GM12892 (cell line): Measurements from ENCODE around the gene RIC8B.

Experiments used
- DNase-seq: peaks from one replicate; pipeline ENCODE4 v3.0.0; 2011; ENCODE audit not compliant: insufficient read length
- FAIRE-seq: peaks from 2 replicates; lab custom pipeline; 2011; peaks lifted over from hg19 to GRCh38; lab: Jason Lieb, UNC
- POLR2A ChIP-seq: IDR thresholded peaks from 2 replicates; pipeline ENCODE4 v1.6.1; 2011; ENCODE audit warnings: low read depth, low read length, control low read depth
- POLR2AphosphoS5 ChIP-seq: IDR thresholded peaks from 2 replicates; pipeline ENCODE4 v1.6.1; 2011; ENCODE audit warnings: low read depth, low read length, control low read depth
- TAF1 ChIP-seq: IDR thresholded peaks from 2 replicates; pipeline ENCODE4 v1.6.1; 2011; ENCODE audit warnings: low read depth, mild to moderate bottlenecking, control low read depth, low read length, borderline replicate concordance

Gene RIC8B

DNA sequence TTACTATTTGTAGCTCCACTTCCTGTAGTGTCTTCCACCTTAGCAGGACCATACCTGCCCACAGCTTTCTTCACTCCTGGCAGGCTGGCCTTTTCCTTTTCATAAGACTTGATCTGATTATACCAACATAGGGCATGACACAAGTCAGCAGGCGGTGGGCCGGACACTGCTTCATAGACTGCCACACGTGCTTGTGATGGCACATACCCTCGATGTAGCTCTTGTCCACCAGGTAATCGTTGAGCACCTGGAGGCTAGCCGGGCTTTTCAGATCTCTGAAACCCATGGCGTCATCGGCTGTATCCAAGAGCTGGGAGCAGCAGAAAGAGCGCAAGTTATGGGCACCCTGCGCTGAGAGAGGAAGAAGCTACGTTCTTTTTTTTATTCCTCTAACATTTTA lies 127.6 kb downstream of the RIC8B start:
- FAIRE-seq (no peak), DNase-seq (no peak)
- TF ChIP-seq TAF1: no peak

DNA sequence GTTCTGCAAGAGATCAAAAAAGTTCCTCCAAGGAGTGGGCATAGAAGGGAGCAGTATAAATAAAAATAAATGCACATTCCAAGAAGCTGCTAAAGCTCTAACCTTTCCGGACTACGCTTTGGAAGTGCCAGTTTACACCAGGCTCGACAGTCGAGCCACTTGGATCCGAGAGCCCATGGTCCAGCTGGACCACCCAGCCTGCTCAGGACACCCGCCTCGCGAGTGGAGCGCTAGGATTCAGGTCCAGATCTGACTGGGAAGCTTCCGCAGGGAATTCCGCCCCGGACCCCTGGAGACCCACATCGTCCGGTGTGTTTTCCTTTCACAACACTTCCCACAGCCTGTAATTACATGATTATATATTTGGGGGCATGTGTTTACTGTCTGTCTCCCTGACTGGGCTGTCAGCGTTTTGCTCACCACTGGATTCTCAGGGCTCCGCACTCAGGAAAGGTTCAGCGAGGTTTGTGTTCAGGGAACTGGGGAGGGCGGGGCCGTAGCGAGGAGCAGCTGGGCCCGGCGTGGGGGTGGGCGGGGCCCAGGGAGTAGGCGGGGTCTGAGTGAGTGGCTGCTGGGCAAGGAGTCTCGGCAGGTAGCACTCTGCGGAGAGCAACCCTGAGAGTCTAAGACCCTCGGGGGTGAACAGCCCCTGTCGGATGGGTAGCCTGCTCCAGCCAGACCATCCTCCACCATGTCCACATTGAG lies 128.9 kb downstream of the RIC8B start:
- TF ChIP-seq POLR2AphosphoS5: no peak
- no peak for TF ChIP-seq POLR2A
- no peak for TF ChIP-seq TAF1
- DNase-seq: peak; percentile 60
- peak; percentile 48 for FAIRE-seq

DNA sequence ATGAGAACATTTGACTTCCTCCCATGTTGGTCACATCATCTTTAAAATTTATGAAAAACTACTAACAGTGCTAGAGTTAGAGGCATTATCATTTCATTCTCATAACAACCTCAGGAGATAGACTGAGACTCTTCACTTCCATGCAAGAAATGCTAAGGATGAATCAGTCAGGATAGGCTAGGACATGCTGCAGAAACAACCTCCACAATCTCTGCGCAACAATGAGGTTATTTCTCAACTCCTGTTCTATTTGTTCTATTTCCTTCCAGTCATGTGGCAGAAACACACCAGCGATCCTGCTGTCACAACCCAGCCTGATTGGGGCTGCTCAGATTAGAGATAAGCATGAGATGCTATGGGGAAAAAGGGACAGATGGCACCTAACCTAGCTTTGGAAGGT lies 132.2 kb downstream of the RIC8B start:
- no peak for DNase-seq
- TF ChIP-seq TAF1: no peak
- no peak for FAIRE-seq

DNA sequence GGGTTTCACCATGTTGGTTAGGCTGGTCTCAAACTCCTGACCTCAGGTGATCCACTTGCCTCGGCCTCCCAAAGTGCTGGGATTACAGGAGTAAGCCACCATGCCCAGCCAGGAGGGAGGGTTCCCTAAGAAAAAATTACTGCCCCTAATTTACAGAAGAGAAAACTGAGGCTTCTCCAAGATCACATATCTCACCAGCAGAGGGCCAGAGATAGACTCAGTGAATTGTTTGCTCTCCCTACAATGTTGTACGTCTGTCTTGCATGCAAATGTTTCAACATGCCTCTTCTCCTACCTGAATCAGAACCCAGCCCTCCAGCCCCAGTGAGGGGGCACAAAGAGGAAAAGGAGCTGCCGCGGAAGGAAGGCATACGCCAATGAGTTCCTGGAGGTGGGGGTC lies 132.9 kb downstream of the RIC8B start:
- FAIRE-seq (no peak), DNase-seq (no peak)
- TF ChIP-seq POLR2AphosphoS5 (no peak), TAF1 (no peak), POLR2A (no peak)

DNA sequence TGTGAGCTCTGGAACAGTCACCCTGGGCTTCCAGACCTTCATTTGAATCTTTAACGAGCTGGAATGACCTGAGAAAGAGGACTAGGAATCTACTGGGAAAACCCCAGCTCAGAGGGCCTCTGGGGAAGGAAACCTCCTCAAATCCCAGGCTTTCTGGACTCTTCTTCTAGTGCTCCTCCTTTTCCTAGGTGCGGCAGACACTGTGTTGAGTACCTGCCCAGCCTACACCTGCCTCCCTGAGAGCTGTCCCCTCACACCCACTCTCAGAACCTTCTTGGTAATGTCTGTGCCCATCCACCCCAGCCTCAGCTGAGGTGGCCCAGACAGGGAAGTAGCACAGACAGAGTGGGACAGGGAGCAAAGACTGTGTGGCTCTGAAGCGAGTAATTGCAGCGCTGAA lies 133.4 kb downstream of the RIC8B start:
- DNase-seq (no peak), FAIRE-seq (no peak)
- no peak for TF ChIP-seq POLR2AphosphoS5
- TF ChIP-seq POLR2A: no peak
- no peak for TF ChIP-seq TAF1

DNA sequence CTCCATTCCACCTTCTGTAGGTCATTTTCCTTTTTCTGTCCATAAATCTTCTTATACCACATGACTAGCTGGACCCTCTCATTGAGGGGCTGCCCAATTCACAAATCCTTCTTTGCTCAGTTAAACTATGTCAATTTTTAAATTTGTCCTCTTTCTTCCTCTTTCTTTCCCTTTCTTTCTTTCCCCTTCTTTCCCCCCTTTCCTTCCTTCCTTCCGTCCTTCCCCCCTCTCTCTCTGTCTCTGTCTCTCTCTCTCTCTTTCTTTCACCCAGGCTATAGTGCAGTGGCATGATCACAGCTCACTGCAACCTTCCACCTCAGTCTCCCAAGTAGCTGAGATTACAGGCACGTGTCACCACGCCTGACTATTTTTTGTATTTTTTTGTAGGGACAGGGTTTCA lies 134.1 kb downstream of the RIC8B start:
- DNase-seq: no peak
- no peak for TF ChIP-seq POLR2AphosphoS5
- no peak for TF ChIP-seq TAF1
- no peak for TF ChIP-seq POLR2A
- no peak for FAIRE-seq

DNA sequence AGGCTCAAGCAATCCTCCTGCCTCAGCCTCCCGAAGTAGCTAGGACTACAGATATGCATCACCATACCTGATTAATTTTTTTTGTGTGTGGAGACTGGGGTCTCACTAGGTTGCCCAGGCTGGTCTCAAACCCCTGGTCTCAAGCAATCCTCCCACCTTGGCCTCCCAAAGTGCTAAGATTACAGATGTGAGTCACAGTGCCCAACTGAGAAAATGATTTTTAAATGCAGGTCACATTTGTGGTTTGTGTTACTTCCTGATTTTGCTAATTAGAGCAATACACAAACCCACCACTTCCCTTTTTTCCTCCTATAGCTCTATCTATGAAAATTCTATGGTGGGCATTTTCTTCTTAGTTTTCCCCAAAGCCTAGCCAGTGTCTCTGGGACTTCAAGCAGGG lies 135.7 kb downstream of the RIC8B start:
- TF ChIP-seq TAF1 (no peak), POLR2A (no peak), POLR2AphosphoS5 (no peak)
- FAIRE-seq (peak; percentile 79), DNase-seq (no peak)

DNA sequence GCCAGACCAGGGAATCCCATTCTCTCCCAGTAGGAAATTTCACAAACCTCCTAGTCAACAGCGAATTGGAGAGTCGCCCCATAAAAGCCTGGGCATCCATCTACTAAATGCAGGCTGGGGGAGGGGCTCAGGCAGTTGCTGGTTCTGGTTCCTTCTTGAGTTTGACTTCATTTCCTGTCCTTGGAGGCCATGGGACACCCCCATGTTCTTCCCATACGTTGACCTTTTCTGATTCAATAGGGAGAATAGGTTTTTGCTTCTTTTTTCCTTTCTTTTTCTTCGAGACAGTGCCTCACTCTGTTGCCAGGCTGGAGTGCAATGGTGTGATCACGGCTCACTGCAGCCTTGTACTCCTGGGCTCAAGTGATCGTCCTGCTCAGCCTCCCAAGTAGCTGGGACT lies 137.1 kb downstream of the RIC8B start:
- DNase-seq: no peak
- no peak for FAIRE-seq
- TF ChIP-seq TAF1 (no peak), POLR2AphosphoS5 (no peak), POLR2A (no peak)

DNA sequence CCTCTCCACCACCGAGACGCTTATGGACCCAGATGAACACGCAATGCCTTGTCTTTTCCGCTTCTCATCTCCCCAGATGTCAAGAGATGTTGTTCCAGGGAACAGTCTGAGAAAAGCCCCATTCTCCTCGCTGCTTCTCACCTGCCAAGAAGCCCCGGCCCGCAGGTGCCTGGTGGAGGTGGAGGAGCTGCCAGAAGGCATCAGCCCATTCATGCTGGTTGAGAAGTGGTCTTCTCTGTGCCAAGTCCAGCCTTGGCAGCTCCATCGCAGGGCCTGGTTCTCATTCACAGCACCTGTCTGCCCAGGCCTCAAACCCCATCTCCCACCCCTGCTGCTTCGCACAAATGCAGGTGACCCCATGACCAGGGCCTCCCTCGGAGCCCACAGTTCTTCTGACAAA lies 139.0 kb downstream of the RIC8B start:
- no peak for TF ChIP-seq POLR2AphosphoS5
- TF ChIP-seq POLR2A: no peak
- TF ChIP-seq TAF1: no peak
- no peak for FAIRE-seq
- DNase-seq: no peak

DNA sequence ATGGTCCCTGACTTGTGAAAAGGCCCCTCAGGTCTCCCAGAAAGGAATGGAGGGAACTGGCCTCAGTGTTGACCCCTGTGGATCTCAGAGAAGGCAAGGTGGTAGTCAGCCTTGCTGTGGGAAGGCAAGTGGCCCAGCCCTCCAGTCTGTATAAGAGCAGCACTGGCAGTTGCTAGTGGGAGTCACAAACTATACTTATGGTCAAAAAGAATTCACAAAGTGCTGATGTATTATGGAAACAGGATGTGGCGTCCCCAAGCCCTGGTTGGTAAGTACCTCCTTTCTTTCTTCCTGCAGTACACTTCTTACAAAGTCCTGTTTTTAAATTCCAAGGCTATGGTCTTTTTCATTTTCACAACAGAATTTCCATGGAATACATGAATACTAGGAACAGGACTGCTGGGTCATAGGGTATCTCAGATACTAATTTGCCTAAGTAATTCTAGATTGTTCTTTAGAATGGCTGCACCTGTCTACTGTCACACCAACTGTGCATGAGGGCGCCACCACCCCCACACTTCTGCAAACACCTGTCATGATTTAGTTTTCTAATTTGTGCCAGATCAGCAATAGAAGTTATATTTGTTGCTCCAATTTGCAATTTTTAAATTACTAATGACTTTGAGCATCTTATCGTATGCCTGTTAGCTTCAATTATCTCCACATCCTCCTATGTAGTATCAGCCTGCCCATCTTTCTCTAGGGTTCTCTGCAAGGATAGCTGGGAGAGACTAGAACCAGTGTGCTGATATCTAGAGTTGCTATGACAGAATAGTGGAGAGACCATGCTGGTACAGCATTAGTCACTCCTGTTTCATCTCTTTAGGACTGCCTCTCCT lies 140.5 kb downstream of the RIC8B start:
- TF ChIP-seq POLR2A (no peak), POLR2AphosphoS5 (no peak), TAF1 (no peak)
- peak; percentile 60 for FAIRE-seq
- no peak for DNase-seq

DNA sequence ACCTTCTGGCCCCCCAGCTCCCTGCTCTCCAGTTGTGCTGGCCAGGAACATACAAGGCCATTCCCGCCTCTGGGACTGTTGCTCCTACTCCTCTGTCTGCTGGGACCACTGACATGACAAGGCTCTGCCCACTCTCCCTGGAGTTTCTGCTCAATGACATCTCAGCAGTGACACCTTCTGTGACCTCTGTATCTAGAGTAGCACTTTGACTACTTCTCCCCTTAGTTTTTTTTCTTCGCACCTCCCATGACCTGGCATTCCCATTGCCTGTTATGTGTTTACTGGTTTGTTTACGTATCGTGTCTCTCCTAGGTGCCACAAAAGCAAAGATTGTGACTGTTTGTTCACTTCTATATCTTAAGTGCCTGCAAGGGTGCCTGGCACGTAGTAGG lies 141.1 kb downstream of the RIC8B start:
- DNase-seq (no peak), FAIRE-seq (peak; percentile 27)
- TF ChIP-seq POLR2AphosphoS5 (no peak), POLR2A (no peak), TAF1 (no peak)

DNA sequence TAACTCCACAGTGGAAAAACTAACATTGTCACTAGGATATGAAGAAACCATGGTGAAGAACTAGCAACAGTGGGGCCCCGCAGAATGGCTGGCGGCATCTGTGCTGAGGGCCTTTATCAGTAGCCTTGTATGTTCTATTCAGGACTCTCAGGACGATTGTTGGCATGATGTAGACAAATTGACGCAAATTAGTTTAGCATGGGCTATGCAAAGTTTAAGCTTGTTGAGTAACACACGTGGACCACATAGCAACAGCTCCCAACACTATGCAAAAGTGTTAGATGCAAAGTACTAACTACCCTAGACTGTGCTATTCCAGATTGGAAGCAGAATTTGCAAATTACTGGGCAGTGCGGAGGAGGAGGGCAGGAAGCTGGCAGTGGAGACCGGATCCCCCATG lies 143.0 kb downstream of the RIC8B start:
- no peak for FAIRE-seq
- DNase-seq: no peak

DNA sequence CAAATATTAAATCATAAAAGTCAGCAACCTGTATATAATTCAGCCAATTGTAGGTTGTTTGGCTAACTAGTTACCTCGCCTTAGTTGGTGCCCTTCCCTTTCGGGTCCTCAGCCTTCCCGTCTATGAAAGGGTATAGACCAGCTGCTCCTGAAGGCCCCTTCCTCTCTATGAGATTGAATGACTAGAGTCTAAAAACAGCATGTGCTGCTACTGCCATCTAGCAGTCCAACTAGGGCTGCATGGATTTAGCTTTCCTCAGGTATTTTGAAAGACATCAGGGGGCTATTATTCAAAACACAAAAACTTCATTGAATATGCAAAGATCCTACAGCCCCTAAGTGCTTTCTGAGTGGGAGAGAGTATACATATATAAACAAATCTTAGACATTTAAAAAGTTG lies 144.3 kb downstream of the RIC8B start:
- FAIRE-seq (peak; percentile 51), DNase-seq (no peak)
- TF ChIP-seq TAF1 (no peak), POLR2A (no peak), POLR2AphosphoS5 (no peak)

More for the DNA sequence above, 143.0 kb downstream of the RIC8B start:
- TF ChIP-seq POLR2AphosphoS5 (no peak), POLR2A (no peak), TAF1 (no peak)
